Gastroesophageal sphincter (tissue), 4 donors: ENCODE data around the gene ZBTB40. TPM values are rescaled to one million over a fixed set of nuclear protein-coding genes. Genes with fewer than 3 reads are reported as not detected.

Experiments used
- ATAC-seq: fragments of 150-250 bp; one replicate; pipeline ENCODE4 v1.9.1; 2016; ENCODE audit warnings: mild to moderate bottlenecking, moderate library complexity
- H3K27ac ChIP-seq, 4 donors: fragments of 200-600 bp; sonication (generic) in 3 of 4; 1 replicate in 3 of 4; 2 replicates in 1 of 4; pipeline ENCODE4 v1.5.1; 2016 to 2019
- H3K27me3 ChIP-seq: fragments of 200-600 bp; sonication (generic); one replicate; pipeline ENCODE4 v1.5.1; 2019
- H3K36me3 ChIP-seq, 2 donors: fragments of 200-600 bp; sonication (generic); one replicate each; pipeline ENCODE4 v1.5.1; 2019; ENCODE audit warnings: control low read depth in 1 of 2
- H3K4me1 ChIP-seq, 3 donors: fragments of 200-600 bp; sonication (generic); 1 replicate in 2 of 3; 2 replicates in 1 of 3; pipeline ENCODE4 v1.5.1; 2016 to 2019; ENCODE audit warnings: control low read depth in 2 of 3
- H3K4me3 ChIP-seq, 2 donors: fragments of 200-600 bp; sonication (generic); one replicate each; pipeline ENCODE4 v1.5.1; 2019; ENCODE audit warnings: mild to moderate bottlenecking in 1 of 2, moderate library complexity in 1 of 2
- H3K9me3 ChIP-seq, 3 donors: fragments of 200-600 bp; sonication (generic); one replicate each; pipeline ENCODE4 v1.5.1; 2017 to 2019; ENCODE audit warnings: control low read depth in 2 of 3
- EP300 ChIP-seq: sonication (generic); formaldehyde crosslinking; IDR thresholded peaks from one replicate; pipeline ENCODE4 v1.6.1; 2017; ENCODE audit warnings: antibody characterized with exemption, mild to moderate bottlenecking
- POLR2A ChIP-seq, 2 donors: fragments of 450-650 bp; IDR thresholded peaks; one replicate each; pipeline ENCODE4 v1.6.1; 2017; ENCODE audit warnings: antibody characterized with exemption in 2 of 2, mild to moderate bottlenecking in 2 of 2, moderate library complexity in 1 of 2
- POLR2AphosphoS5 ChIP-seq: sonication (generic); formaldehyde crosslinking; IDR thresholded peaks from one replicate; pipeline ENCODE4 v1.6.1; 2017; ENCODE audit warnings: antibody characterized with exemption
- WGBS, 2 donors: methylation state at CpG; one replicate each; pipeline ENCODE4 v1.1.5; 2018; ENCODE audit warnings: low coverage in 1 of 2; 5-methylcytosine and 5-hydroxymethylcytosine counted together
- total RNA-seq, 4 donors: library from RNA; depleted of rRNA; stranded (reverse); fragments of >200 nt; gene quantifications; one replicate each; pipeline ENCODE4 v1.1.0, GENCODE V29; 2016

ZBTB40 gene
- total RNA-seq, 4 donors from 2014 or later = 13.8 to 28.2 (median 18.4) TPM

- no peak for ATAC-seq
- 15 to 32% methylated on average over 5 of the region's 7 CpGs for WGBS, 2 donors
- no peaks in the 10 kb centered on the region for H3K9me3 ChIP-seq
- peaks cover 0 to 5% (median 0%) of the 10 kb centered on the region in 3 donors for H3K4me1 ChIP-seq
- H3K27me3 ChIP-seq = peaks cover 10% of the 10 kb centered on the region
- no peak overlapping the region for H3K27ac ChIP-seq
- H3K4me3 ChIP-seq = no peak overlapping the region
- H3K36me3 ChIP-seq = no peaks in the 10 kb centered on the region
- TF ChIP-seq EP300 (no peak), POLR2AphosphoS5 (no peak), POLR2A (IDR thresholded peaks at IDR 0.05) (no peak)
Measured at GRCh38 chr1:22579541-22580155, 128.0 kb downstream of the ZBTB40 start.

Other genes starting within 250 kb of the ZBTB40 start
- gene EPHA8, start 111.6 kb downstream of the ZBTB40 start, total RNA-seq = under 1 TPM in 3 of 4 donors, not detected in 1; 0.08 to 0.37 (median 0.13) TPM
- 100 to 1,000 TPM in 3 of 4 donors, 10 to 100 TPM in 1; 22.6 to 453 (median 190) TPM for gene C1QA, start 184.8 kb downstream of the ZBTB40 start, total RNA-seq
- 100 to 1,000 TPM in 2 of 4 donors, 10 to 100 TPM in 2; 23.0 to 395 (median 169) TPM for gene C1QC, start 191.8 kb downstream of the ZBTB40 start, total RNA-seq
- gene C1QB, start 201.4 kb downstream of the ZBTB40 start, total RNA-seq = 100 to 1,000 TPM in 3 of 4 donors, 10 to 100 TPM in 1; 37.0 to 607 (median 249) TPM